GM21825 (cell line): ENCODE results near the gene SNX11.

Experiments
- ATAC-seq: cut with Tn5 transposase; IDR thresholded peaks from one replicate; pipeline ENCODE4 v1.9.1; 2021; ENCODE audit warnings: mild to moderate bottlenecking, moderate library complexity; ENCODE audit not compliant: unreplicated experiment

SNX11 gene

GRCh38 chr17:48128400-48128799 lies 20.8 kb downstream of the SNX11 start:
- ATAC-seq = no peak

GRCh38 chr17:48129981-48130380 lies 22.4 kb downstream of the SNX11 start:
- no peak for ATAC-seq

- ATAC-seq = no peak
These were observed 23.8 kb downstream of the SNX11 start for GRCh38 chr17:48131216-48131824.

GRCh38 chr17:48132385-48132784 lies 24.8 kb downstream of the SNX11 start:
- ATAC-seq = no peak

GRCh38 chr17:48134912-48135480 lies 27.4 kb downstream of the SNX11 start:
- ATAC-seq = no peak

- no peak for ATAC-seq
These were observed 30.1 kb downstream of the SNX11 start for GRCh38 chr17:48137656-48138055.

- ATAC-seq = no peak
These were observed 32.4 kb downstream of the SNX11 start for GRCh38 chr17:48139944-48140343.

GRCh38 chr17:48143629-48144028 lies 36.1 kb downstream of the SNX11 start:
- ATAC-seq = no peak

GRCh38 chr17:48144231-48144630 lies 36.7 kb downstream of the SNX11 start:
- ATAC-seq = no peak

- ATAC-seq = no peak
These were observed 37.6 kb downstream of the SNX11 start for GRCh38 chr17:48144976-48145798.

- ATAC-seq = no peak
These were observed 40.6 kb downstream of the SNX11 start for GRCh38 chr17:48148029-48148770.

GRCh38 chr17:48148854-48149786 lies 41.6 kb downstream of the SNX11 start:
- no peak for ATAC-seq

GRCh38 chr17:48149787-48150463 lies 42.4 kb downstream of the SNX11 start:
- no peak for ATAC-seq

GRCh38 chr17:48150597-48151001 lies 43.0 kb downstream of the SNX11 start:
- no peak for ATAC-seq

GRCh38 chr17:48151220-48151619 lies 43.7 kb downstream of the SNX11 start:
- ATAC-seq = no peak

- ATAC-seq = no peak
These were observed 44.7 kb downstream of the SNX11 start for GRCh38 chr17:48152289-48152688.

GRCh38 chr17:48153691-48154358 lies 46.3 kb downstream of the SNX11 start:
- no peak for ATAC-seq

GRCh38 chr17:48155889-48156611 lies 48.5 kb downstream of the SNX11 start:
- no peak for ATAC-seq

GRCh38 chr17:48159232-48159631 lies 51.7 kb downstream of the SNX11 start:
- no peak for ATAC-seq
